Peyer's patch (tissue), 4 donors: ENCODE results near the gene ARPP21. TPM values are rescaled to one million over a fixed set of nuclear protein-coding genes. Genes with fewer than 3 reads are reported as not detected.

Experiments used
- DNase-seq, 3 donors: peaks; one replicate each; pipeline ENCODE4 v3.0.0-alpha.2; 2017 to 2019
- H3K27ac ChIP-seq, 4 donors: fragments of 200-600 bp; sonication (generic); one replicate each; pipeline ENCODE4 v1.5.1; 2016 to 2019
- H3K27me3 ChIP-seq, 2 donors: fragments of 200-600 bp; sonication (generic); one replicate each; pipeline ENCODE4 v1.5.1; 2019
- H3K36me3 ChIP-seq, 3 donors: fragments of 200-600 bp; sonication (generic); one replicate each; pipeline ENCODE4 v1.5.1; 2016 to 2019
- H3K4me1 ChIP-seq, 4 donors: fragments of 200-600 bp; sonication (generic); one replicate each; pipeline ENCODE4 v1.5.1; 2016 to 2019
- H3K4me3 ChIP-seq, 4 donors: fragments of 200-600 bp; sonication (generic); 1 replicate in 3 of 4; 2 replicates in 1 of 4; pipeline ENCODE4 v1.5.1; 2016 to 2019; ENCODE audit warnings: mild to moderate bottlenecking in 1 of 4
- H3K9me3 ChIP-seq, 4 donors: fragments of 200-600 bp; sonication (generic); one replicate each; pipeline ENCODE4 v1.5.1; 2016 to 2019; ENCODE audit warnings: mild to moderate bottlenecking in 1 of 4
- POLR2A ChIP-seq, 2 donors: fragments of 450-650 bp; IDR thresholded peaks; one replicate each; pipeline ENCODE4 v1.5.1; 2017; ENCODE audit warnings: antibody characterized with exemption in 2 of 2, mild to moderate bottlenecking in 2 of 2, moderate library complexity in 2 of 2
- total RNA-seq, 4 donors: library from RNA; depleted of rRNA; stranded (reverse); fragments of >200 nt; gene quantifications; one replicate each; pipeline ENCODE4 v1.1.0, GENCODE V29; 2016
- TF ChIP-seq, protein P1 (sequence below), 6 experiments: fragments of 450-650 bp in 4 of 6; fragments of 200-600 bp in 2 of 6; sonication (generic) in 1 of 6; IDR thresholded peaks; one replicate each; pipeline ENCODE4 v1.5.1; 2017 to 2019; ENCODE audit warnings: antibody characterized with exemption in 6 of 6, mild to moderate bottlenecking in 3 of 6, moderate library complexity in 1 of 6

The ARPP21 gene
- total RNA-seq, 4 donors from 2014 or later = 0.27 TPM; not detected in 3

DNA sequence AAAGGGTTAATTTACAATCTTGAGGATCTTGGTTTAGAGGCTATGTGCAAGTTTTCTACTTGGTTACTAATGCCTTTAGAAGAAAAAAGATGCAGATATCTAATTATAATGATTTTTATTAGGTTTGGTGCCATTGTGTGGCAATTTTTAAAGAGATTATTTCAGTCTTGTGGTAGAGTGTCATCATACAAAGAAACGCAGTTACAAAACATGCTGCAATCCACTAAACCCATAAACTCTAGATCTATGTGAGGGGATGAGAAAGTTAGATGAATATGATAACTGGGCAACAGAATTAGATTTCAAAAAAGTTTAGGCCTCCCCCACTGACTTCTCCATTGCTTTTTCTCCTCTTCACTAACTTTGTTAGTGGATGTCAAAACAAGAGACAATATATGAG is 106.0 kb downstream of the ARPP21 start:
- no peak overlapping the region for H3K27ac ChIP-seq
- H3K36me3 ChIP-seq = no peaks in the 10 kb centered on the region
- no peaks in the 10 kb centered on the region for H3K4me1 ChIP-seq
- no peak for TF ChIP-seq POLR2A (IDR thresholded peaks at IDR 0.05)
- TF ChIP-seq, protein P1, sequence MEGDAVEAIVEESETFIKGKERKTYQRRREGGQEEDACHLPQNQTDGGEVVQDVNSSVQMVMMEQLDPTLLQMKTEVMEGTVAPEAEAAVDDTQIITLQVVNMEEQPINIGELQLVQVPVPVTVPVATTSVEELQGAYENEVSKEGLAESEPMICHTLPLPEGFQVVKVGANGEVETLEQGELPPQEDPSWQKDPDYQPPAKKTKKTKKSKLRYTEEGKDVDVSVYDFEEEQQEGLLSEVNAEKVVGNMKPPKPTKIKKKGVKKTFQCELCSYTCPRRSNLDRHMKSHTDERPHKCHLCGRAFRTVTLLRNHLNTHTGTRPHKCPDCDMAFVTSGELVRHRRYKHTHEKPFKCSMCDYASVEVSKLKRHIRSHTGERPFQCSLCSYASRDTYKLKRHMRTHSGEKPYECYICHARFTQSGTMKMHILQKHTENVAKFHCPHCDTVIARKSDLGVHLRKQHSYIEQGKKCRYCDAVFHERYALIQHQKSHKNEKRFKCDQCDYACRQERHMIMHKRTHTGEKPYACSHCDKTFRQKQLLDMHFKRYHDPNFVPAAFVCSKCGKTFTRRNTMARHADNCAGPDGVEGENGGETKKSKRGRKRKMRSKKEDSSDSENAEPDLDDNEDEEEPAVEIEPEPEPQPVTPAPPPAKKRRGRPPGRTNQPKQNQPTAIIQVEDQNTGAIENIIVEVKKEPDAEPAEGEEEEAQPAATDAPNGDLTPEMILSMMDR (IDR thresholded peaks at IDR 0.05) = no peak
- no peaks in the 10 kb centered on the region for H3K9me3 ChIP-seq
- H3K27me3 ChIP-seq = no peaks in the 10 kb centered on the region
- DNase-seq = no peak
- H3K4me3 ChIP-seq = no peak overlapping the region

- H3K27ac ChIP-seq = no peak overlapping the region
- TF ChIP-seq POLR2A (IDR thresholded peaks at IDR 0.05) = no peak
- TF ChIP-seq, protein P1 (IDR thresholded peaks at IDR 0.05) = no peak
- H3K4me3 ChIP-seq = no peak overlapping the region
- H3K4me1 ChIP-seq = no peaks in the 10 kb centered on the region
- no peaks in the 10 kb centered on the region for H3K27me3 ChIP-seq
- H3K36me3 ChIP-seq = no peaks in the 10 kb centered on the region
- no peak for DNase-seq
- no peaks in the 10 kb centered on the region for H3K9me3 ChIP-seq
These were observed 106.6 kb downstream of the ARPP21 start for GRCh38 chr3:35745802-35746484.

DNA sequence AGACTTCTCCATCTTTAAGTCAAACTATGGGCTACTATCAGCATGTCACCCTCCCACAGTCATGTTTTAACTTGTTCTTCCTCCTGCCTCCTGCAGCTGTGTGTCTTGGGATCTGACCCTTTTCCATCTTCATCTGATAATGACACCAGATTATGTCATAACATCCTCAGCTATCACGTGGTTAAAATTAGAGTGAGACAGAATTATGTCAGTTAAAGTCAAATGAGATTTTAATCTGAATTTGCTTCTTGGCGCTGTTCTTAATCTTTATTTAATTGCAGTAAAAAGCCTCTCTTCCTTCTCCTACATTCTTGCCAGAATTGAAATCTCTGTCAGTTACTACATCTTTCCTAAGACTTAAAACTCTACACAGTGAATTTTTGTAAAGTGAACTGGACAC is 107.2 kb downstream of the ARPP21 start:
- no peak for TF ChIP-seq POLR2A (IDR thresholded peaks at IDR 0.05)
- TF ChIP-seq, protein P1 (IDR thresholded peaks at IDR 0.05) = no peak

DNA sequence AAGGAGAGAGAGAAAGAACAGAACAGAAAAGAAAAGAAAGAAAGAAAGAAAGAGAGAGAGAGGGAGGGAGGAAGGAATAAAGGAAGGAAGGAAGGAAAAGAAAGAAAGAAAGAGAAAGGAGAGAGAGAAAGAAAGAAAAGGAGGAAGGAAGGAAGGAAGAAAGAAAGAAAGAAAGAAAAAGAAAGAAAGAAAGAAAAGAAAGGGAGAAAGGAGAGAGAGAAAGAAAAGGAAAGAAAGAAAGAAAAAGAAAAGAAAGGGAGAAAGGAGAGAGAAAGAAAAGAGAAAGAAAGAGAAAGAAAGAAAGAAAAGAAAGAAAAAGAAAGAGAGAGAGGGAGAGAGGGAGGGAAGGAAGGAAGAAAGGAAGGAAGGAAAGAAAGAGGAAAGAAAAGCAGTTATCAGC is 108.8 kb downstream of the ARPP21 start:
- H3K9me3 ChIP-seq = no peaks in the 10 kb centered on the region
- H3K36me3 ChIP-seq = no peaks in the 10 kb centered on the region
- no peak overlapping the region for H3K4me3 ChIP-seq
- H3K27me3 ChIP-seq = no peaks in the 10 kb centered on the region
- DNase-seq = no peak
- no peak overlapping the region for H3K27ac ChIP-seq
- TF ChIP-seq POLR2A (IDR thresholded peaks at IDR 0.05) = no peak
- TF ChIP-seq, protein P1 (IDR thresholded peaks at IDR 0.05) = no peak
- H3K4me1 ChIP-seq = no peaks in the 10 kb centered on the region

More for the DNA sequence above, 107.2 kb downstream of the ARPP21 start:
- Histone ChIP-seq H3K9me3 (no peaks in the 10 kb centered on the region), H3K27me3 (no peaks in the 10 kb centered on the region), H3K27ac (no peak overlapping the region), H3K4me3 (no peak overlapping the region), H3K36me3 (no peaks in the 10 kb centered on the region), H3K4me1 (no peaks in the 10 kb centered on the region)
- no peak for DNase-seq

GRCh38 chr3:35751207-35751606 is 111.9 kb downstream of the ARPP21 start:
- Histone ChIP-seq H3K4me1 (no peaks in the 10 kb centered on the region), H3K4me3 (no peak overlapping the region), H3K9me3 (no peaks in the 10 kb centered on the region), H3K27me3 (no peaks in the 10 kb centered on the region), H3K36me3 (no peaks in the 10 kb centered on the region), H3K27ac (no peak overlapping the region)
- TF ChIP-seq, protein P1 (IDR thresholded peaks at IDR 0.05) = no peak
- TF ChIP-seq POLR2A (IDR thresholded peaks at IDR 0.05) = no peak
- no peak for DNase-seq
